Vagina (tissue), 2 donors: ENCODE data around the gene PRKCB. TPM values are rescaled to one million over a fixed set of nuclear protein-coding genes. Genes with fewer than 3 reads are reported as not detected.

Experiments used
- DNase-seq, 2 donors: peaks; one replicate each; pipeline ENCODE4 v3.0.0-alpha.2; 2017; ENCODE audit errors: extremely low spot score in 2 of 2
- H3K27ac ChIP-seq: fragments of 200-600 bp; sonication (generic); one replicate; pipeline ENCODE4 v1.5.1; 2019
- H3K27me3 ChIP-seq: fragments of 200-600 bp; sonication (generic); one replicate; pipeline ENCODE4 v1.5.1; 2019
- H3K36me3 ChIP-seq, 2 donors: fragments of 200-600 bp; sonication (generic); one replicate each; pipeline ENCODE4 v1.5.1; 2017 to 2019
- H3K4me1 ChIP-seq: fragments of 200-600 bp; sonication (generic); one replicate; pipeline ENCODE4 v1.5.1; 2019
- H3K4me3 ChIP-seq, 2 donors: fragments of 200-600 bp; sonication (generic); 1 replicate in 1 of 2; 2 replicates in 1 of 2; pipeline ENCODE4 v1.5.1; 2016 to 2019
- H3K9me3 ChIP-seq: fragments of 200-600 bp; sonication (generic); one replicate; pipeline ENCODE4 v1.5.1; 2019
- CTCF ChIP-seq, 3 experiments: fragments of 450-650 bp in 2 of 3; fragments of 200-600 bp in 1 of 3; sonication (generic) in 1 of 3; IDR thresholded peaks; one replicate each; pipeline ENCODE4 v1.5.1; 2017 to 2019; ENCODE audit warnings: antibody characterized with exemption in 3 of 3, mild to moderate bottlenecking in 2 of 3, moderate library complexity in 2 of 3
- POLR2A ChIP-seq, 2 donors: fragments of 450-650 bp; IDR thresholded peaks; one replicate each; pipeline ENCODE4 v1.6.1; 2017; ENCODE audit warnings: antibody characterized with exemption in 2 of 2, mild to moderate bottlenecking in 2 of 2, moderate library complexity in 2 of 2
- POLR2AphosphoS5 ChIP-seq, 2 donors: sonication (generic); formaldehyde crosslinking; IDR thresholded peaks; one replicate each; pipeline ENCODE4 v1.9.0; 2017; ENCODE audit warnings: antibody characterized with exemption in 2 of 2, mild to moderate bottlenecking in 2 of 2, low read depth in 1 of 2; ENCODE audit not compliant: insufficient read depth in 1 of 2
- intact Hi-C: fragments of 100-400 bp; cut with DNase I; formaldehyde crosslinking; loops from one replicate; pipeline ENCODE4 v1.15.1; 2023
- total RNA-seq: library from RNA; depleted of rRNA; stranded (reverse); fragments of >200 nt; gene quantifications from one replicate; pipeline ENCODE4 v1.2.3, GENCODE V29; 2016

PRKCB gene
- total RNA-seq, 1 donor from 2014 or later = 9.1 TPM

GRCh38 chr16:24111724-24112302 lies 276.0 kb downstream of the PRKCB start:
- Histone ChIP-seq H3K4me1 (no peaks in the 10 kb centered on the region), H3K9me3 (no peaks in the 10 kb centered on the region), H3K27ac (no peak overlapping the region), H3K27me3 (no peaks in the 10 kb centered on the region), H3K4me3 (no peak overlapping the region), H3K36me3 (no peaks in the 10 kb centered on the region)
- no peak for DNase-seq
- TF ChIP-seq CTCF (IDR thresholded peaks at IDR 0.05) (no peak), POLR2AphosphoS5 (IDR thresholded peaks at IDR 0.05; ENCODE audit: insufficient read depth in 1 of 2, low read depth in 1 of 2) (no peak), POLR2A (IDR thresholded peaks at IDR 0.05) (no peak)
- intact Hi-C loops = no loop called here

GRCh38 chr16:24113115-24113745 lies 277.4 kb downstream of the PRKCB start:
- intact Hi-C loops = no loop called here
- H3K4me1 ChIP-seq = no peaks in the 10 kb centered on the region
- DNase-seq = no peak
- TF ChIP-seq POLR2AphosphoS5 (IDR thresholded peaks at IDR 0.05; ENCODE audit: insufficient read depth in 1 of 2, low read depth in 1 of 2) = no peak
- no peak for TF ChIP-seq POLR2A (IDR thresholded peaks at IDR 0.05)
- no peak for TF ChIP-seq CTCF (IDR thresholded peaks at IDR 0.05)
- H3K4me3 ChIP-seq = no peak overlapping the region
- H3K27ac ChIP-seq = no peak overlapping the region
- no peaks in the 10 kb centered on the region for H3K36me3 ChIP-seq
- H3K27me3 ChIP-seq = no peaks in the 10 kb centered on the region
- H3K9me3 ChIP-seq = no peaks in the 10 kb centered on the region

- Histone ChIP-seq H3K4me1 (no peaks in the 10 kb centered on the region), H3K27ac (no peak overlapping the region), H3K4me3 (no peak overlapping the region), H3K36me3 (no peaks in the 10 kb centered on the region), H3K27me3 (no peaks in the 10 kb centered on the region), H3K9me3 (no peaks in the 10 kb centered on the region)
- DNase-seq = no peak
- intact Hi-C loops = no loop called here
- TF ChIP-seq CTCF (IDR thresholded peaks at IDR 0.05) (no peak), POLR2AphosphoS5 (IDR thresholded peaks at IDR 0.05; ENCODE audit: insufficient read depth in 1 of 2, low read depth in 1 of 2) (no peak), POLR2A (IDR thresholded peaks at IDR 0.05) (no peak)
Observed at GRCh38 chr16:24114876-24115275, 279.1 kb downstream of the PRKCB start.

- no peak for DNase-seq
- H3K27ac ChIP-seq = no peak overlapping the region
- no peak overlapping the region for H3K4me3 ChIP-seq
- H3K9me3 ChIP-seq = no peaks in the 10 kb centered on the region
- no peaks in the 10 kb centered on the region for H3K4me1 ChIP-seq
- H3K27me3 ChIP-seq = no peaks in the 10 kb centered on the region
- intact Hi-C loops = no loop called here
- TF ChIP-seq CTCF (IDR thresholded peaks at IDR 0.05) (no peak), POLR2A (IDR thresholded peaks at IDR 0.05) (no peak), POLR2AphosphoS5 (IDR thresholded peaks at IDR 0.05; ENCODE audit: insufficient read depth in 1 of 2, low read depth in 1 of 2) (no peak)
- no peaks in the 10 kb centered on the region for H3K36me3 ChIP-seq
Observed at GRCh38 chr16:24116046-24116776, 280.4 kb downstream of the PRKCB start.

- no peak for TF ChIP-seq POLR2AphosphoS5 (IDR thresholded peaks at IDR 0.05; ENCODE audit: insufficient read depth in 1 of 2, low read depth in 1 of 2)
- no peak for TF ChIP-seq POLR2A (IDR thresholded peaks at IDR 0.05)
- no peak for TF ChIP-seq CTCF (IDR thresholded peaks at IDR 0.05)
- Histone ChIP-seq H3K9me3 (no peaks in the 10 kb centered on the region), H3K4me3 (no peak overlapping the region), H3K27ac (no peak overlapping the region), H3K4me1 (no peaks in the 10 kb centered on the region), H3K27me3 (no peaks in the 10 kb centered on the region), H3K36me3 (no peaks in the 10 kb centered on the region)
- intact Hi-C loops = no loop called here
- no peak for DNase-seq
Observed at GRCh38 chr16:24116989-24117388, 281.2 kb downstream of the PRKCB start.
